Spleen (tissue), 11 donors: ENCODE measurements around the gene ZBP1. TPM values are rescaled to one million over a fixed set of nuclear protein-coding genes. Genes with fewer than 3 reads are reported as not detected.

ENCODE experiments used
- DNase-seq: peaks from one replicate; pipeline ENCODE4 v3.0.0-alpha.2; 2020
- H3K27ac ChIP-seq, 8 donors: fragments of 200-600 bp; sonication (generic) in 7 of 8; 1 replicate in 4 of 8; 2 replicates in 4 of 8; pipeline versions ENCODE4 v1.5.0 to v1.8.0; 2016 to 2021; ENCODE audit warnings: inconsistent platforms in 4 of 8, mild to moderate bottlenecking in 4 of 8, moderate library complexity in 1 of 8
- H3K27me3 ChIP-seq, 7 donors: fragments of 200-600 bp; sonication (generic) in 6 of 7; replicated peaks in 1 of 7; 1 replicate in 4 of 7; 2 replicates in 3 of 7; pipeline versions ENCODE4 v1.5.0 to v1.8.0; 2016 to 2021; ENCODE audit warnings: inconsistent platforms in 3 of 7, mild to moderate bottlenecking in 1 of 7
- H3K36me3 ChIP-seq, 6 donors: fragments of 200-600 bp; sonication (generic) in 5 of 6; 1 replicate in 4 of 6; 2 replicates in 2 of 6; pipeline versions ENCODE4 v1.5.0 to v1.8.0; 2016 to 2021; ENCODE audit warnings: inconsistent platforms in 2 of 6
- H3K4me1 ChIP-seq, 6 donors: fragments of 200-600 bp; sonication (generic) in 5 of 6; 1 replicate in 3 of 6; 2 replicates in 3 of 6; pipeline versions ENCODE4 v1.5.0 to v1.8.0; 2016 to 2021; ENCODE audit warnings: inconsistent platforms in 3 of 6
- H3K4me3 ChIP-seq, 8 donors: fragments of 200-600 bp; sonication (generic) in 7 of 8; 1 replicate in 4 of 8; 2 replicates in 4 of 8; pipeline versions ENCODE4 v1.5.0 to v1.8.0; 2016 to 2021; ENCODE audit warnings: inconsistent platforms in 4 of 8, mild to moderate bottlenecking in 4 of 8, moderate library complexity in 2 of 8
- H3K9me3 ChIP-seq, 8 donors: fragments of 200-600 bp; sonication (generic) in 7 of 8; 1 replicate in 4 of 8; 2 replicates in 4 of 8; pipeline versions ENCODE4 v1.5.0 to v1.8.0; 2016 to 2021; ENCODE audit warnings: inconsistent platforms in 4 of 8
- POLR2A ChIP-seq, 3 donors: fragments of 450-650 bp; IDR thresholded peaks; one replicate each; pipeline ENCODE4 v1.5.1; 2017; ENCODE audit warnings: antibody characterized with exemption in 3 of 3, mild to moderate bottlenecking in 1 of 3
- POLR2AphosphoS5 ChIP-seq, 3 donors: sonication (generic); formaldehyde crosslinking; IDR thresholded peaks; one replicate each; pipeline ENCODE4 v1.5.1; 2017; ENCODE audit warnings: antibody characterized with exemption in 3 of 3
- WGBS, 5 donors: extraction: QIAGEN DNeasy Blood & Tissue Kit in 3 of 5; methylation state at CpG; one replicate each; pipeline versions ENCODE4 v1.1.5 to v1.1.7; 2013 to 2018; 5-methylcytosine and 5-hydroxymethylcytosine counted together
- intact Hi-C: fragments of 100-400 bp; cut with DNase I; formaldehyde crosslinking; loops from one replicate; pipeline ENCODE4 v1.15.0; 2023; ENCODE audit warnings: low total_unique reads
- polyA plus RNA-seq, 3 donors: library from polyadenylated mRNA; stranded (reverse); fragments of 200-250 nt; gene quantifications; one replicate each; pipeline ENCODE4 v1.2.1, GENCODE V29; 2013
- total RNA-seq, 7 donors: library from RNA; depleted of rRNA in 3 of 7; stranded (reverse); fragments of >200 nt in 3 of 7; fragmentation: NEBNext Ultra II Directional in 4 of 7; extraction: Animal tissue kit (Norgen Biotek cat#: 25700) in 4 of 7; gene quantifications; one replicate each; pipeline versions ENCODE4 v1.1.0 to v1.2.1, GENCODE V29; 2016 to 2021
- TF ChIP-seq, protein P1 (sequence below), 11 experiments: fragments of 200-600 bp in 7 of 11; fragments of 450-650 bp in 4 of 11; sonication (generic) in 4 of 11; IDR thresholded peaks in 8 of 11; conservative IDR thresholded peaks in 3 of 11; 1 replicate in 7 of 11; 2 replicates in 4 of 11; pipeline versions ENCODE4 v1.4.0 to v1.8.0; 2016 to 2021; ENCODE audit warnings: antibody characterized with exemption in 11 of 11, inconsistent platforms in 4 of 11, mild to moderate bottlenecking in 1 of 11
- donor health status: healthy with polysubstance abuse.
- donor health status: DM: no; HTN: no; CAD: no; lungs with moderate emphysema.
- donor health status: DM: no; HTN: no; CAD: no.
- donor health status: Bipolar disorder and iron deficiency.
- donor health status: healthy.
- donor health status: DM: no; HTN: no; CAD: no.
- donor health status: DM: yes; HTN: yes; CAD: no.

Gene ZBP1
- total and polyA plus RNA-seq, 10 donors: 8.6 to 28.4 (median 16.6) TPM

DNA sequence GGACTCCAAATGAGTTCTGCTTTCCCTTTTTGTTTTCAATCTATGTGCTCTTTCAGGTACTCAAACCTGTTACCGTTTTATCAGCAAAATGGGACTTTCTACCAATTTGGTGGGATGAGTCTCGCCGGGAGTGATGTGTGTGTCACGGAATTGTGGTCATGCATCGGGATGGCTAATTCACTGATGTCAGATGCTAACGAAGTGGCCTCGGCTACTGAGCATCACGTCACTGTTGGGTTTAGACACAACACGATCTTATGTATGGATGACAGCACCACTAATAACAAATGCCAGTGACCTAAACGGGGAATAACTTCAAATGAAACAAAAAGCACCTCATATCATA lies 61.0 kb downstream of the ZBP1 start:
- Histone ChIP-seq H3K9me3 (no peaks in the 10 kb centered on the region), H3K4me1 (no peaks in the 10 kb centered on the region), H3K27ac (no peak overlapping the region), H3K4me3 (no peak overlapping the region), H3K27me3 (peaks cover 0 to 50% (median 0%) of the 10 kb centered on the region in 7 donors), H3K36me3 (no peaks in the 10 kb centered on the region)
- intact Hi-C loops: no loop called here
- peak; percentile 14 for DNase-seq
- TF ChIP-seq, protein P1, sequence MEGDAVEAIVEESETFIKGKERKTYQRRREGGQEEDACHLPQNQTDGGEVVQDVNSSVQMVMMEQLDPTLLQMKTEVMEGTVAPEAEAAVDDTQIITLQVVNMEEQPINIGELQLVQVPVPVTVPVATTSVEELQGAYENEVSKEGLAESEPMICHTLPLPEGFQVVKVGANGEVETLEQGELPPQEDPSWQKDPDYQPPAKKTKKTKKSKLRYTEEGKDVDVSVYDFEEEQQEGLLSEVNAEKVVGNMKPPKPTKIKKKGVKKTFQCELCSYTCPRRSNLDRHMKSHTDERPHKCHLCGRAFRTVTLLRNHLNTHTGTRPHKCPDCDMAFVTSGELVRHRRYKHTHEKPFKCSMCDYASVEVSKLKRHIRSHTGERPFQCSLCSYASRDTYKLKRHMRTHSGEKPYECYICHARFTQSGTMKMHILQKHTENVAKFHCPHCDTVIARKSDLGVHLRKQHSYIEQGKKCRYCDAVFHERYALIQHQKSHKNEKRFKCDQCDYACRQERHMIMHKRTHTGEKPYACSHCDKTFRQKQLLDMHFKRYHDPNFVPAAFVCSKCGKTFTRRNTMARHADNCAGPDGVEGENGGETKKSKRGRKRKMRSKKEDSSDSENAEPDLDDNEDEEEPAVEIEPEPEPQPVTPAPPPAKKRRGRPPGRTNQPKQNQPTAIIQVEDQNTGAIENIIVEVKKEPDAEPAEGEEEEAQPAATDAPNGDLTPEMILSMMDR (IDR thresholded peaks at IDR 0.05 in 8 of 11, conservative IDR thresholded peaks at IDR 0.05 in 3 of 11): no peak
- TF ChIP-seq POLR2A (IDR thresholded peaks at IDR 0.05) (no peak), POLR2AphosphoS5 (IDR thresholded peaks at IDR 0.05) (no peak)
- WGBS, 5 donors: 87 to 91% (median 89%) methylated on average over 10 of the region's 10 CpGs

DNA sequence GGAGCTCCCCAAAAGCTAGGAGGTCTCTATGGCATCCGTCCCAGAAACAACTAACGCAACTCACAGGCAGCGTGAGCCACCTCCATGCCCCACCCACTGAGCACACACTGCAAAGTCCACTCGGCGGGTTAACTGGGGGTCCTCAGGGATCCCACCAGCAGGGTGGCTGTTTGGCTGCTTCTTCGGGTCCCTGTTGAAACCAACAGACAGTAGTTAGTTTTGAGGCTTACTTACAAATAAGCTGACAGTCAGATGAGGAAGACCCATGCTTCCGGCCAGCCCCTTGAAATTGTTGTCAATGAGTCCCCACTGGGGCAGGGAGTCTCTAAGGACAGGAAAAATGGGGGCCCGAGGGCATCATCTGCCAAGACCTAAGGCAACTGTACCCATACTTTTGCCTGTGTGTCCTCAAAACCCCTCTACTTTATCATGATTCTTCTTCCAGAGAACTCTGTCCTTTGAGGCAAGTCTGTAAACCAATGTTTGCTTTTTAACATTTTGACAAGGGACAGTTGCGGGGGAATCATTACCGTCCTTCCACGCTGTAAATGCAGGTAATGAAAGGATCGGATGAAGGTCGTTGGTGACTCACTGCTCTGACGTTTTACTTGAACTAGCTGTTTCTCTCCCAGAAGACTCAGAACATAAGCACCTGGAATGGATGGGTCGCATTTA lies 61.5 kb downstream of the ZBP1 start:
- 73 to 85% (median 78%) methylated on average over 15 of the region's 15 CpGs for WGBS, 5 donors
- TF ChIP-seq POLR2AphosphoS5 (IDR thresholded peaks at IDR 0.05) (no peak), POLR2A (IDR thresholded peaks at IDR 0.05) (no peak)
- TF ChIP-seq, protein P1 (IDR thresholded peaks at IDR 0.05 in 8 of 11, conservative IDR thresholded peaks at IDR 0.05 in 3 of 11): no peak

DNA sequence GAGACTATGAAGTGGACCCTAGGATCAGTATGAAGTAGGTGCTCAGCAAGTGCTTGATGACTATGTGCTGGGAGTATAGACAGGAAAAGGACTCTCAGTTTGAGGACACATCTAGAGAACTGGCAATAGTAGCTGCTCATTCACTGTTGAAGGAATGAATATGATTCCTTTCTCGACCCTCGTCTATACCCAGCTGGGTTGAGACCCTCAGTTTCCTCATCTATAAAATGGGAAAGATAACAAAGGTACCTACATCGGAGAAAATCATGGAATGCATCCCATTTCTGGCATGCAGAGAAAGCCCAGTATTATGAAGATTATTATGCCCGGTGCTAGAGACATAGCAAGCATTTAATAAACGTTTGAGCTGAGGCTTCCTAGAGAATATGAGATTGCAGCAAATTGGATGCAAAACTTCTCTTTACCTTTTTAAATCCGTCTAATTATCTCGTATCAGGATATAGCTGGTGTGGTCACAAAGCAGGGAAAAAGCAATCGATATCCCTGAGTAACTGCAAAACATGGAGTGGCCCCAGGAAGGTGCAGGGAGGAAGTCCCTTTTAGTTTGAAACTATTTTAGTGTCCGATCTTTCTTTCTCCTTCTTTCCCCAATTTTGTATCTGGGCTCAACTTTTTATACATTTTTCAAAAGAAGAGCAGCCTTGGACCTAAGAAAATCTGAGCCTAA lies 62.2 kb downstream of the ZBP1 start:
- TF ChIP-seq POLR2AphosphoS5 (IDR thresholded peaks at IDR 0.05) (no peak), POLR2A (IDR thresholded peaks at IDR 0.05) (no peak)
- TF ChIP-seq, protein P1 (IDR thresholded peaks at IDR 0.05 in 8 of 11, conservative IDR thresholded peaks at IDR 0.05 in 3 of 11): no peak
- intact Hi-C loops: no loop called here
- no peak overlapping the region for H3K27ac ChIP-seq
- 72 to 87% (median 77%) methylated on average over 9 of the region's 9 CpGs for WGBS, 5 donors
- no peaks in the 10 kb centered on the region for H3K9me3 ChIP-seq
- no peak for DNase-seq
- H3K4me3 ChIP-seq: no peak overlapping the region
- H3K4me1 ChIP-seq: peaks cover 0 to 4% (median 0%) of the 10 kb centered on the region in 6 donors
- H3K36me3 ChIP-seq: no peaks in the 10 kb centered on the region
- H3K27me3 ChIP-seq: peaks cover 0 to 46% (median 0%) of the 10 kb centered on the region in 7 donors

More for the DNA sequence above, 61.5 kb downstream of the ZBP1 start:
- peak; percentile 33 for DNase-seq
- no peak overlapping the region for H3K27ac ChIP-seq
- H3K4me3 ChIP-seq: no peak overlapping the region
- H3K36me3 ChIP-seq: no peaks in the 10 kb centered on the region
- no peaks in the 10 kb centered on the region for H3K9me3 ChIP-seq
- H3K27me3 ChIP-seq: peaks cover 0 to 46% (median 0%) of the 10 kb centered on the region in 7 donors
- no peaks in the 10 kb centered on the region for H3K4me1 ChIP-seq
- intact Hi-C loops: no loop called here

DNA sequence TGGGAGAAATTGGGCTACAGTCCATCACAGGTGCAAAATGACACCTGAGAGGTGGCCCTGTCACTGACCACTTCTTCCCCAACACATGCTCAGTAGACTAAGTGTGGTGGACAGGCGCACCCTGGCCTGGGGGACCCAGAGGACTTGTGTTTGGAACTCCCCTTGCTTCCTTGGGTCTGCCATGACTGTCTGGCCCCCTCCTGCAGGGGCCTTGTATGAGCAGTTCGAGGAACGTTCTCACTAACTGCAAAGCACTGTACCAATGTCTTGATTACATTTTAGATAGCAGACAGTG lies 63.3 kb downstream of the ZBP1 start:
- no peaks in the 10 kb centered on the region for H3K9me3 ChIP-seq
- H3K27ac ChIP-seq: no peak overlapping the region
- no peaks in the 10 kb centered on the region for H3K36me3 ChIP-seq
- peaks cover 0 to 4% (median 0%) of the 10 kb centered on the region in 6 donors for H3K4me1 ChIP-seq
- intact Hi-C loops: no loop called here
- WGBS, 5 donors: 60 to 93% (median 83%) methylated on average over 2 to 3 of the region's 3 CpGs
- no peak for TF ChIP-seq POLR2A (IDR thresholded peaks at IDR 0.05)
- TF ChIP-seq, protein P1 (IDR thresholded peaks at IDR 0.05 in 8 of 11, conservative IDR thresholded peaks at IDR 0.05 in 3 of 11): no peak
- no peak for TF ChIP-seq POLR2AphosphoS5 (IDR thresholded peaks at IDR 0.05)
- H3K27me3 ChIP-seq: peaks cover 0 to 46% (median 0%) of the 10 kb centered on the region in 7 donors
- no peak for DNase-seq
- H3K4me3 ChIP-seq: no peak overlapping the region
